GM18868 (cell line): ENCODE measurements around the gene CINP.

Experiments
- ATAC-seq: cut with Tn5 transposase; IDR thresholded peaks from one replicate; pipeline ENCODE4 v1.9.1; 2021; ENCODE audit warnings: mild to moderate bottlenecking, moderate library complexity; ENCODE audit not compliant: unreplicated experiment

CINP gene

GRCh38 chr14:102362545-102363181 lies at the start of gene CINP, which contains the start of gene TECPR2:
Gene CINP (minus strand): TSS chr14:102362890. CDS start chr14:102362851, 39 bp downstream.
Gene TECPR2 (plus strand): TSS chr14:102362941. CDS start chr14:102376722, 13,781 bp downstream.
- ATAC-seq: peak; percentile 90

- ATAC-seq: no peak
Observed at GRCh38 chr14:102408724-102409123, 46.0 kb upstream of the CINP start.

- ATAC-seq: no peak
Observed at GRCh38 chr14:102407258-102407657, 44.6 kb upstream of the CINP start.

- no peak for ATAC-seq
Observed at GRCh38 chr14:102403028-102403427, 40.3 kb upstream of the CINP start.

GRCh38 chr14:102396521-102396920 lies 33.8 kb upstream of the CINP start:
- ATAC-seq: no peak

DNA sequence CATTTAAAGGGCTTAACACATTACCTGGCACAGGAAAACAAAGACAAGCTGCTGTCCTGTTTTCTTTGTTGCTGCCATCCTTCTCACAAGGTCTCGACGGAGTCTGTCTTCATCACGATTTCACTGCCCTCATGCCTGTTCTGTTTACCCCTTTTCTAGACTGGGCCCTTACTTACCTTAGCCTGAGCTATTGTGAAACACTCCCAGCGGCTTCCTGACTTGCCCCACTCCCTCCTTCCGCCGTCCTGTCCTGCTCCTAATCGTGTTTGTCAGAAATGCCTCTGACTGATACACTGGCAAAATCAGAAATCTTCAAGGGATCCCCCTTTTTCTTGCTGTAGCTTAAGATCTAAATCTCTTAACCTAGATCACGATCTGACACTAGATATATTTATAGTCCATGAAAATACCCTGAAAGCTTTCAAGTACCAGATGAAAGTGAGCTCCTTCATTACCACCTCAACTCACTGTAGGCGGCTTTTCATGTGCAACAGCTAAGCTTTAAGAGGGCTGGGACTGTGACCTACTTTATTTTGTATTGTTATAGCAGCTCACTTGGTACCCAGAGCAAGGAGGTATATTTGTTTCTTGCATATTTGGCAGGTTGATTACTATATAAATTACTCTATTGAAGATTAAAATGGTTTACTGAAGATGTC lies 32.2 kb upstream of the CINP start:
- ATAC-seq: no peak

DNA sequence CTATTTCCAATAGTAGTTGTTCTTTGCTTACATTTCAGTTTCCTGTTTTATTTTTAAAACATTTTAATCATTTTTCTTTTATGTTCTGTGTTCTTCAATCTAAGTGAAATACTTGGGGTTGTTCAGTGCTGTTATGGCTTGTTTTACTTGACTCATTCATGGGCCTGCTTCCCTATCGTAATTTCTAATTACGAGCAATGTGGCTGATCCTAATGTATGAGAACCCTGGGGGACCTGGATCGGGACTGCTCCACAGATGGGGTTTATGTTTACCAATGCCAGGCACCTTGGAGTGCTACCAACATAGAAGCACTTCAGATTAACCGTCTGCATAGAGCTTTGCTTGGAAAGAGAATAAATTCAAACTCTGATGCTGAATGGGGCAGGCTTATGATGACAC lies 29.8 kb upstream of the CINP start:
- no peak for ATAC-seq

- ATAC-seq: no peak
Observed at GRCh38 chr14:102390064-102390855, 27.6 kb upstream of the CINP start.

GRCh38 chr14:102389246-102389645 lies 26.6 kb upstream of the CINP start:
- no peak for ATAC-seq

GRCh38 chr14:102387086-102387485 lies 24.4 kb upstream of the CINP start:
- no peak for ATAC-seq

DNA sequence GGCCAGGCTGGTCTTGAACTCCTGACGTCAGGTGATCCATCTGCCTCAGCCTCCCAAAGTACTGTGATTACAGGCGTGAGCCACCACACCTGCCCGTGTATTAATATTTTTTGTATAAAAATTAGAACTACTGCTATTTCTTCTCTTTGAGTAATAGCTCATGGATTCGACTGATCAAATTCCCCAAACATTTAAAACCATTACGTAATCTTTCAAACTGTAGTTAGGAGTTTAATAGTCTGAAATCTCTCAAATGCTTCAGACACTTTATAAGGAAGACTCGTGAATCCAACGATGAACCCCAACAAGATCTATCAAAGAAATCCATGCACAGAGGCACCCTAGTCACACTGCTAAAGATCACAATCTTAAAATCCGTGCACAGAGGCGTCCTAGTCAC lies 16.1 kb upstream of the CINP start:
- no peak for ATAC-seq

DNA sequence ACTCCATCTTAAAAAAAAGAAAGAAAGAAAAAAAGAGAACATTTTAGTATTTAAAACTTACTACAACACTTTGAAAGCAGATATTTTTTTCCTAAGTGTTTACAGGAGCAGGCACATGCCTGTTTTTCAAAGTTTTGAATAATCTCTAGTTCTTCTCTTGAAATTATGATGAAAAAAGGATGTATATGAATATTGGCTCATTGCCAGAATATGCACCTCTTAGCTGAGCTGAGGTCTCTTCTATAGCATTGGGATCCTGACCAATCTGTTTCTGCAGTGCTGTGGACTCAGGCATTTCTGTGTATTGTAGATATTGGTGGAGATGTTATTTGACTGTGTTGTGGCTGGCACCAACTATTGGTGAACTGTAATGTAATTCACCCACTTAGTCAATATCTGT lies 15.0 kb upstream of the CINP start:
- no peak for ATAC-seq

- ATAC-seq: no peak
Observed at GRCh38 chr14:102375119-102375518, 12.4 kb upstream of the CINP start.

DNA sequence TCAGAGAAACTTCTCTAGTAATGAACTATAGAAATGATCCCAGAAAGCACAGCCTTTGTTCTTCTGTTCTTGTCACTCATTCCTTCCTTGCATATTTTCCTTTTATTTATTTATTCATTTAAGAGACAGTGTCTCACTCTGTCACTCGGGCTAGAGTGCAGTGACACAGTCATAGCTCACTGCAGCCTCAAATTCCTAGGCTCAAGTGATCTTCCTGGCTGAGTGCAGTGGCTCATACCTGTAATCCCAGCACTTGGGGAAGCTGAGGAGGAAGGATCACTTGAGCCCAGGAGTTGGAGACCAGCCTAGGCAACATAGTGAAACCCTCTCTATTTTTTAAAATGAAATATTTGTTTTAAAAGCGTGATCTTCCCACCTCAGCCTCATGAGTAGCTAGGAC lies 11.6 kb upstream of the CINP start:
- no peak for ATAC-seq

DNA sequence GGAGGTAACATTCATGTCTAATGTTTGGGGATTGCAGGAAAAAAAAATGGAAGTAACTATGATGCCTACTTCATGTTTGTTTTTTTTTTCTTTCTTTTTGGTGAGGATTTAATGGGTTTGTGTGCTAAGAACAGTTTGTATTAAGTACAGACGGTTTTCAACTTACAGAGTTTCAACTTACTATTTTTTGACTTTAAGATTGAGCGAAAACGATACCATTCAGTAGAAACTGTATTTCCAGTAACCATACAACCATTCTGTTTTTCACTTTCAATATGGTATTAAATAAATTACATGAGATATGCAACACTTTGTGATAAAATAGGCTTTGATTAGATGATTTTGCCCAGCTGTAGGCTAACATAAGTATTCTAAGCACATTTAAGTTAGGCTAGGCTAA lies 10.4 kb upstream of the CINP start:
- no peak for ATAC-seq

DNA sequence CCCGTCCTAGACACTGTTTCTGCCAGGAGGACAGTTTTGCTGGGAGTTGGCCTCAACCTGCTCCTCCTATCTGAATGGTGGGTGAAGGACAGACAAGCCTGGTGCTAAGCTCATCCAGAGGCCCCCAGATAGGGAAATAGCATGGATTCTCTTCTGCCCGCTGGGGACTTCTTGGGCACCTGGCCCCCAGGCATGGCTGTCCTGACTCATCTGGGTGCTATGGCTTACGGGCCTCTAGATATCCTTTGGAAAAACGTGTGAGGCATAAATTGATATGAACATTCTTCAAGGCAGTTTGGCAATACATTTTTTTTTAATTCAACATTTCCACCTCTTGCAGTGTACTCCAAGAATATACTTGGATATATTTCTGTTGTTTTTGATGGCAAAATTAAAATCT lies 8.7 kb upstream of the CINP start:
- ATAC-seq: no peak

DNA sequence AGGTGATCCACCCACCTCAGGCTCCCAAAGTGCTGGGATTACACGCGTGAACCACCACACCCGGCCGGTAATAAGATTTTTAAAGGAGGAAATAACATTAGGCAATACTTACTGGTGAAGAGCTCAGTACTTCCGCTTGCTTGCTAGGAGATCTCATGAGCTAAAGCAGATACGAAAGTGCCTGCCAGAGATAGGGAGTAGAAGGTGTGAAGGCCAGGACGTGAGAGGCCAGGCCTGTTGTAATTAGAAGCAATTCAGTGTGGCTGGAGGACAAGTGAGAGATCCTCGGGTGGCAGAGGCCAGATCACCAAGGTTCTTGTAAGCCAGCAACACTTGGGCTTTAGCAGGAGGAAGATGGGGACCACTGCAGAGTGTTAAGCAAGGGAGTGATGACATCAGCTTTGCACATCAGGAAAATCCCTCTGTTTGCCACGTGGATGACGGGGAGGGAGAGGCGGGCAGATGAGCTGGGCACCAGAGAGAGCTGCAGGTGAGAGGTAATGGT lies 7.7 kb upstream of the CINP start:
- no peak for ATAC-seq

DNA sequence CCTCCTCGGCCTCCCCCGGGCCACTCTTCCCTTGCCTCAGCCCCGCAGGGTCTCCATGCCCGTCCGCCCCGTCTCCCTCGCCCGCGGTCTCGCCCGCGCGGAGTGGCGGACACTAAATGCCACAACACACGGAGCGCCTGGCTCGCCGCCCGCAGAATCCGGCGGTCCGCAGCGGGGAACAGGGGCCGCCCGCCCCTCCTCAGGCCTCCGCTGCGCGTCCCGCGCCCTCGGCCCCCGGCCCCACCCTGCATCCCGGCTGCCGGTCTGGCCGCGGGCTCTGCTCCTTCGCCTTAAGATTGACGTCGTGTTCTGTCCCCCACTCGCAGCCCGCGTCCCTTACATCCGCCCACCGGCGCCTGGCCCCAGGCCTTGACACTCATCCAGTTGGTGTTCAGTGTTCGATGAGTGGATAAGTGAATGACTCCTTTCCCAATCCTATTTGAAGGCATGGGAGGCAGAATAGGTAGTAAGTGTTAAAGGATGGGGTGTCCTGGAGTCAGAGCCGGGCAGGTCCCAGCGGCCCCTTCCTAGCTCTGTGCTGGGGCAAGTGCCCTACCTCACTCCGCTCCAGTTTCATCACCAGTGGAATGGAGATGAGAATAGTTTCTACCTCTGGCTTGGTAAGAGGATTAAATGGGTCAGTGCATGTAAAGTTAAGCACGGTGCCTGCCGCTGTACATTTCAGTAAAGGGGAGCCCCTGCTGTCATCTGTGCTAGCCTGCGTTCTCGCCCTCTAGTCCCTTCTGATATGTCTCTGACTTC lies 673 bp upstream of the CINP start:
- ATAC-seq: peak; percentile 15

DNA sequence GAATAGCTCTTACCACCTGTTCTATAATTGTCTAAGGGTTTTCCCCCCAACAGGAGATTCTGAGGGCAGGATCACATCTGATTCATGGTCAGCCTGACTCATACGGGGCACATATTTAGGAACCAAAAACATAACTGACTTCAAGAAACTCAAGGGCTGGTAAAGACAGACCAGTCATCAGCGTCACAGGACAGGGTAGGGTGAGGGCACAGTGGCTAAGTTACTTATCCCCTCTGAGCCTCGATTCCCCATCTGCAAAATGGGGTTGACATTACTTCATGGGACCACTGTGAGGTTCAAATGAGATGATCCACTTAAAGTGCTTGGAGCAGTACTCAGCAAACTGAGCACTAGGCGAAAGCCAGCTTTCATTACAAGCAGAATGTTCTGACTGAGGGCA lies 606 bp downstream of the CINP start:
- ATAC-seq: peak; percentile 40

GRCh38 chr14:102360388-102360787 lies 2.3 kb downstream of the CINP start:
- no peak for ATAC-seq

DNA sequence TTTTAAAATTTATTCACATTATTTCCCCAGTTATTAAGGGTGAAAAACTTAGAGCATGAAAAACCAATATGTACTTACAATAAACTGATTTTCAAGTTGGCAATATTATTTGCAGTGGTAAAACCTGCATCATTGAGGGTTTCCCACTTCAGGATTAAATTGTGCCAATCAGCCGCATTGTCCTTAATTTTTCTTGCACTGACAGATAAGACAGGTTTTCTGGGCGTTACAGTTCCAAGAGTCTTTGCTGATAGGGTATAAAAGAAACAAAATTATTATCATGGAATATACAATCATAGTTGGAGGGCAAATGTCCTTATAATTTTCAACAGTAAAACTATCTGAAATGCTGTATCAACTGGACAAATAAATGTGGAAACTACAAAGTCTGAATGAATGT lies 3.3 kb downstream of the CINP start:
- no peak for ATAC-seq
